Measurements from ENCODE around the gene PCNX4.

PCNX4 gene

DNA sequence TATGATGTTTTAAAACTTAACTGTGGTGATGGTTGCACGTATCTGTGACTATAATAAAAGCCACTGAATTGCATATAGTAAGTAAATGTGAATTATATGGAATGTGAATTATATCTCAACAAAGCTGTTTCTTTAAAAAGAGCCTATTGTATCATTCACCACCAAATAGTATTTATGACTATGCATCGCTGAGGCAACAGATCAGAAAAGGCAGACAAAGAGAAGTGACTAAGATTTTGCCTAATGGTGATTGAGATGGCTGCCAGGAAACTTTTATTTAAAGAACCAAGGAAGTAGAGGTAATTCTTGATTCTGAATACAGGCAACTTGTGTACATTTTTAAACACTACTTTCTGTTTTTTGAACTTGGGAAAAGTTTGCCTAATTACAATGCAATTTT, 41.8 kb downstream of the PCNX4 start:
- Histone ChIP-seq H3K4me2 (ENCODE audit: low read length) (no peak overlapping the region), H3K27ac (ENCODE audit: low read length) (no peak overlapping the region), H3K4me1 (ENCODE audit: low read length) (no peaks in the 10 kb centered on the region), H4K20me1 (ENCODE audit: insufficient read depth, low read length) (no peaks in the 10 kb centered on the region), H3K27me3 (ENCODE audit: low read depth, low read length) (no peaks in the 10 kb centered on the region), H3K4me3 (ENCODE audit: low read length) (no peak overlapping the region), H3K36me3 (replicated peaks; ENCODE audit: low read depth, low read length) (peaks cover 17% of the 10 kb centered on the region), H3K9ac (ENCODE audit: low read length) (no peak overlapping the region), H3K9me3 (ENCODE audit: insufficient read depth, low read length) (no peaks in the 10 kb centered on the region), H3K79me2 (ENCODE audit: low read length) (no peaks in the 10 kb centered on the region), H2AFZ (ENCODE audit: low read depth, low read length) (no peak overlapping the region)
- TF ChIP-seq, protein P1, sequence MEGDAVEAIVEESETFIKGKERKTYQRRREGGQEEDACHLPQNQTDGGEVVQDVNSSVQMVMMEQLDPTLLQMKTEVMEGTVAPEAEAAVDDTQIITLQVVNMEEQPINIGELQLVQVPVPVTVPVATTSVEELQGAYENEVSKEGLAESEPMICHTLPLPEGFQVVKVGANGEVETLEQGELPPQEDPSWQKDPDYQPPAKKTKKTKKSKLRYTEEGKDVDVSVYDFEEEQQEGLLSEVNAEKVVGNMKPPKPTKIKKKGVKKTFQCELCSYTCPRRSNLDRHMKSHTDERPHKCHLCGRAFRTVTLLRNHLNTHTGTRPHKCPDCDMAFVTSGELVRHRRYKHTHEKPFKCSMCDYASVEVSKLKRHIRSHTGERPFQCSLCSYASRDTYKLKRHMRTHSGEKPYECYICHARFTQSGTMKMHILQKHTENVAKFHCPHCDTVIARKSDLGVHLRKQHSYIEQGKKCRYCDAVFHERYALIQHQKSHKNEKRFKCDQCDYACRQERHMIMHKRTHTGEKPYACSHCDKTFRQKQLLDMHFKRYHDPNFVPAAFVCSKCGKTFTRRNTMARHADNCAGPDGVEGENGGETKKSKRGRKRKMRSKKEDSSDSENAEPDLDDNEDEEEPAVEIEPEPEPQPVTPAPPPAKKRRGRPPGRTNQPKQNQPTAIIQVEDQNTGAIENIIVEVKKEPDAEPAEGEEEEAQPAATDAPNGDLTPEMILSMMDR (IDR thresholded peaks at IDR 0.05; ENCODE audit: low read depth, low read length): no peak
- no peak for TF ChIP-seq EZH2phosphoT487 (IDR thresholded peaks at IDR 0.05; ENCODE audit: low read depth)

DNA sequence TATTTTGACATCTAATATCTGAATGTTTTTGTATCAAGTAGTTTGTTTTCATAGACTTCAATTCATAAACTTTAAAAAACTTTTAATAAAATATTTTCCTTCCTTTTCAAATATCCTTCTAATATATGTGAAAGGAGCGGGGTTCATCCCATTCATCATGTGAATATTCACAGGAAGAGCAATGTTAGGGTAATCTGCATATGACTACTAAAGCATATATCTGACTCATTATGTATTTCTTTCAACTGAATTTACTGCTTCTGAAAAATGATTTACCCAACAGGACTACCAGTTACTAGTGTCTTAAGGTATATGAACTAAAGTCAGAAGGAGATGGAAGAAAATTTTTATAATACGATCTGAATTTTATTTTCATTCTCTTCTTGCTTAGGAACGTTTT, 43.0 kb downstream of the PCNX4 start:
- Histone ChIP-seq H3K9me3 (ENCODE audit: insufficient read depth, low read length) (no peaks in the 10 kb centered on the region), H3K27ac (ENCODE audit: low read length) (no peak overlapping the region), H3K27me3 (ENCODE audit: low read depth, low read length) (no peaks in the 10 kb centered on the region), H3K9ac (ENCODE audit: low read length) (no peak overlapping the region), H2AFZ (ENCODE audit: low read depth, low read length) (no peak overlapping the region), H3K4me1 (ENCODE audit: low read length) (no peaks in the 10 kb centered on the region), H3K4me3 (ENCODE audit: low read length) (no peak overlapping the region), H3K36me3 (replicated peaks; ENCODE audit: low read depth, low read length) (peaks cover 16% of the 10 kb centered on the region), H4K20me1 (ENCODE audit: insufficient read depth, low read length) (no peaks in the 10 kb centered on the region), H3K79me2 (ENCODE audit: low read length) (no peaks in the 10 kb centered on the region), H3K4me2 (ENCODE audit: low read length) (no peak overlapping the region)
- no peak for TF ChIP-seq EZH2phosphoT487 (IDR thresholded peaks at IDR 0.05; ENCODE audit: low read depth)
- TF ChIP-seq, protein P1 (IDR thresholded peaks at IDR 0.05; ENCODE audit: low read depth, low read length): no peak

DNA sequence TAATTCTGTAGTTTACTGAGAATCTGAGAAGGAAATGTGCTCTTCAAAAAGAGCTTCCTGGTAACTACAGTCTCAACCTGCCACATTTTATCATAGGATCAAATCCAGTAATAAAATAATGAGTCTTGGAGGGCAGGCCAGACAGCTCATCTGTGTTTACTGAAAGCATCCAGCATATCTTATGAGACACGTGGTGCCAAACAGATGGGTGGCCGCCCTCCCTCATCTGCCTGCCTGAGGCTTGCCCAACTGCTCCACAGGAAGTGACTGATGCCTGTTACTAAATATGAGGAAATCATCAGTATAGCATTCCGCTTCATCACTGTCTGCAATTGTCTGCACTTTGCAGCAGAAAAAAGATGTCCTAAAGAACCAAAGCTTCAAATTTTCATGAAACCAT, 60.0 kb downstream of the PCNX4 start:
- H3K4me2 ChIP-seq (ENCODE audit: low read length): no peak overlapping the region
- peaks cover 8% of the 10 kb centered on the region for H3K4me1 ChIP-seq (ENCODE audit: low read length)
- H4K20me1 ChIP-seq (ENCODE audit: insufficient read depth, low read length): no peaks in the 10 kb centered on the region
- no peak overlapping the region for H3K4me3 ChIP-seq (ENCODE audit: low read length)
- TF ChIP-seq, protein P1 (IDR thresholded peaks at IDR 0.05; ENCODE audit: low read depth, low read length): no peak
- TF ChIP-seq EZH2phosphoT487 (IDR thresholded peaks at IDR 0.05; ENCODE audit: low read depth): no peak
- H3K9ac ChIP-seq (ENCODE audit: low read length): no peak overlapping the region
- H3K36me3 ChIP-seq (replicated peaks; ENCODE audit: low read depth, low read length): peaks cover 15% of the 10 kb centered on the region
- H3K27me3 ChIP-seq (ENCODE audit: low read depth, low read length): no peaks in the 10 kb centered on the region
- no peaks in the 10 kb centered on the region for H3K9me3 ChIP-seq (ENCODE audit: insufficient read depth, low read length)
- H2AFZ ChIP-seq (ENCODE audit: low read depth, low read length): no peak overlapping the region
- H3K27ac ChIP-seq (ENCODE audit: low read length): no peak overlapping the region
- H3K79me2 ChIP-seq (ENCODE audit: low read length): no peaks in the 10 kb centered on the region

DNA sequence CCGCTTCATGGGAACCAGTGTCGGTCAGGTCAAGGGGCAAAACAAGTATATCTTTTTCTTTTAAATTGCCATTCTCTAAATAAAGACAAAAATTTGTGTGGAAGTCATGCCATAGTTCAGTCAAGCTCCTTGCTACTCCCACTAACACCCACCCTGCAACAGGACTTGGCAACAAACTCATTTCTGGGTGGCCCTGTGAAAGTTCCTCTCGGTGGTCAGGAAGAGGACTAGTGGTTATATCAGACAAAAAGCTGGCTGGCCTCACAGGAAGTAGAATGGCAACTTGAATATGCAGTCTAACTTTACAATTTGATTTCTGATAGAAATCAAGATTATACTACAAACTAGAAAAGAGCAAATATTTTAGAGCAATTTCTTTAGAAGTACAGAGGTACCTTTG, 62.3 kb downstream of the PCNX4 start:
- Histone ChIP-seq H2AFZ (ENCODE audit: low read depth, low read length) (no peak overlapping the region), H3K36me3 (replicated peaks; ENCODE audit: low read depth, low read length) (peaks cover 10% of the 10 kb centered on the region), H4K20me1 (ENCODE audit: insufficient read depth, low read length) (no peaks in the 10 kb centered on the region), H3K9ac (ENCODE audit: low read length) (no peak overlapping the region), H3K79me2 (ENCODE audit: low read length) (no peaks in the 10 kb centered on the region), H3K4me1 (ENCODE audit: low read length) (peaks cover 8% of the 10 kb centered on the region), H3K4me2 (ENCODE audit: low read length) (no peak overlapping the region), H3K27me3 (ENCODE audit: low read depth, low read length) (no peaks in the 10 kb centered on the region), H3K9me3 (ENCODE audit: insufficient read depth, low read length) (no peaks in the 10 kb centered on the region), H3K27ac (ENCODE audit: low read length) (no peak overlapping the region), H3K4me3 (ENCODE audit: low read length) (no peak overlapping the region)
- TF ChIP-seq, protein P1 (IDR thresholded peaks at IDR 0.05; ENCODE audit: low read depth, low read length): no peak
- TF ChIP-seq EZH2phosphoT487 (IDR thresholded peaks at IDR 0.05; ENCODE audit: low read depth): no peak
